Suprapubic skin (tissue), 4 donors: ENCODE results near the gene MYL9.

ENCODE experiments used
- CTCF ChIP-seq, 2 donors: fragments of 200-600 bp in 1 of 2; fragments of 450-650 bp in 1 of 2; sonication (generic) in 1 of 2; IDR thresholded peaks; one replicate each; pipeline ENCODE4 v1.5.1; 2016 to 2019; ENCODE audit warnings: antibody characterized with exemption in 2 of 2, mild to moderate bottlenecking in 1 of 2, moderate library complexity in 1 of 2
- POLR2A ChIP-seq, 2 donors: fragments of 450-650 bp; IDR thresholded peaks; one replicate each; pipeline ENCODE4 v1.6.1; 2017; ENCODE audit warnings: antibody characterized with exemption in 2 of 2, mild to moderate bottlenecking in 2 of 2, moderate library complexity in 2 of 2
- POLR2AphosphoS5 ChIP-seq, 3 donors: sonication (generic); formaldehyde crosslinking; IDR thresholded peaks; one replicate each; pipeline ENCODE4 v1.6.1; 2017; ENCODE audit warnings: antibody characterized with exemption in 3 of 3

GRCh38 chr20:36499211-36499610 is 42.1 kb upstream of the MYL9 start:
- no peak for TF ChIP-seq CTCF (IDR thresholded peaks at IDR 0.05)
- no peak for TF ChIP-seq POLR2A (IDR thresholded peaks at IDR 0.05)
- TF ChIP-seq POLR2AphosphoS5 (IDR thresholded peaks at IDR 0.05) = no peak
